CD1c-positive myeloid dendritic cell (primary cell): Measurements from ENCODE around the gene KLHL42.
A peak's percentile ranks its signal among the peaks of the same experiment; 100 is the strongest.

ENCODE experiments used
- DNase-seq: peaks from one replicate; pipeline ENCODE4 v3.0.0-alpha.2; 2016; ENCODE audit errors: extremely low spot score

KLHL42 gene

DNA sequence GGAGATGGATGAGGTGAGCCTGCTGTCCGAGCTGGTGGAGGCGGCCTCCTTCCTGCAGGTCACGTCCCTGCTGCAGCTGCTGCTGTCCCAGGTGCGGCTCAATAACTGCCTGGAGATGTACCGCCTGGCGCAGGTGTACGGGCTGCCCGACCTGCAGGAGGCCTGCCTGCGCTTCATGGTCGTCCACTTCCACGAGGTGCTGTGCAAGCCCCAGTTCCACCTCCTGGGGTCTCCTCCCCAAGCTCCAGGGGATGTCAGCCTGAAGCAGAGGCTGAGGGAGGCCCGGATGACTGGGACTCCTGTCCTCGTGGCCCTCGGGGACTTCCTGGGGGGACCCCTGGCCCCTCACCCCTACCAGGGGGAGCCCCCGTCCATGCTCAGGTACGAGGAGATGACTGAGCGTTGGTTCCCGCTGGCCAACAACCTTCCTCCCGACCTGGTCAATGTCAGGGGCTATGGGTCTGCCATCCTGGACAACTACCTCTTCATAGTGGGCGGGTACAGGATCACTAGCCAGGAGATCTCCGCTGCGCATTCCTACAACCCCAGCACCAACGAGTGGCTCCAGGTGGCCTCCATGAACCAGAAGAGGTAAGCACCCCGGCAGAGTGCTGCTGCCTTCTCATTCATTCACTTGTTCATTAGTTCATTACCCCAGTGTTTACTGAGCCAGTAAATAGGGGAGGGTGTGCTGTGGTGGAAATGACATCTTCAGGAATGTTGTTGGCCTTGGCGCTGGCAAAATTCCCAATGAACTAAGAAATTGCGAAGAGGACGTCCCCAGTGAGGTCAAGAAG lies 777 bp downstream of the KLHL42 start:
- DNase-seq, result no peak

DNA sequence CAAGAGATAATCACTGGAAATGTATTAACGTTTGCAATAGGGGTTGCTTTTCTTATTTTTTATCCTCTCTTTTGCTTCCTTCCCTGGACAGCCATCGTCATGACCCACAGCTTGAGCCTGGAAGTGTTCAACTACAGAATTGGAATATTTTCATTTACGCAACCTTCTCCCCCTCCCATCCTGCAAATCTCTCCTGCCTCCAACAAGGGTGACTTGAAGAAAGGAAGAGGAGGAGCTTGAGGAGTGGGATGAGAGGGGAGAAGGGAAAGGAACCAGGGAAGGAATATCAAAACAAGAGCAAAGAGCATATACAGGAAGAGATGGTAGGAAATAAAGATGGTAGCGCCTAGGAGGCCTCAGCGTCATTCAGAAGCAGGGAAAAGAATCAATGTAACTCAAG lies 1.6 kb downstream of the KLHL42 start:
- no peak for DNase-seq

DNA sequence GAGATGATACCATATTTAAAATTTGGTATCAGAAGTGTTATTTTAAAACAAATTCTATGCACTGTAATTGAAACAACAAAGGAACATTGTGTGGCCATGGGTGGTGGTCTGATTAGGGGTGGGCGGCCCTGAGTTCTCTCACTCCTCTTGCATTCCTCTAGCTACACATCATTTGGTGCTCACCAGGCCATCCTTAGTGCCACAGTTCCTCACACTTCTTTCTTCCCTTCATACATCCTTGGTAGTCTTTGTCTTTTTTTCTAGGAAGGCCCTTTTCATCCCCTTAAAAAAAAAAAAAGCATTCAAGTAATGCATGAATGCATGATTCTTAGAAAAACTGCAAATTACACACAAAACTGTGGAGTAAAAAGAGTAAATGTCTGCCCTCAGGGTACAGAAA lies 2.4 kb downstream of the KLHL42 start:
- no peak for DNase-seq

DNA sequence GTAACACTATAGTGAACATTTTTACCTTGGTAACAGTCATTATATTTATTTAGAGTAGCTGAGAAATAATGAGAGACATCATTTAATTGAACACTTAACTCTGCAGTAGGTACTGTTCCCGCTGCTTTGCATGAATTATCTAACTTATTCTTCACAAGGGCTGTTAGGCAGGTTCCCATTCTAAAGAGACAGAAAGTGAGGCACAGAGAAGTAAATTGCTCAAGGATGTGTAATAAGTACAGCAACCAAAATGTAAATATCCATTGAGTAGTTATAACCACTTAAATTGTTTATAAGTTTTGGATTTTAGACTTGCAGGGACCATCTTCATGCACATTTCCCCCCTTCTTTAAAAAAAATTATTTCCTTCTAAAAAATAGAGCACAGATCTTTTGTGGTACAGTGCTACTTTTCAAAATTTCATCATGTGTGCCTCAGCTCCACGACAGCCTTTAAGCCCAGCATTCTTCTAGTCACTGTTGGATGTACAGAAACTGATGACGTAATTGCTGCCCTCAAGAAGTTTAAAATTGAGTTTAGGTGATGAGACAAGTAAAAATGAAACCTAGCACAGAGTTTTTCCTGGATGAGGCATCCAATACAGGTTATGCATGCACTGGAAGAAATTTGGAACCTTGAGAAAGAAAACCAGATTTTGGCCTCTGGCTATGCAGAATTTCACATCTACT lies 6.0 kb downstream of the KLHL42 start:
- peak; percentile 5 for DNase-seq

GRCh38 chr12:27787559-27787958 lies 7.5 kb downstream of the KLHL42 start:
- DNase-seq, result no peak

- DNase-seq, result no peak
Measured at GRCh38 chr12:27790179-27790578, 10.1 kb downstream of the KLHL42 start.

DNA sequence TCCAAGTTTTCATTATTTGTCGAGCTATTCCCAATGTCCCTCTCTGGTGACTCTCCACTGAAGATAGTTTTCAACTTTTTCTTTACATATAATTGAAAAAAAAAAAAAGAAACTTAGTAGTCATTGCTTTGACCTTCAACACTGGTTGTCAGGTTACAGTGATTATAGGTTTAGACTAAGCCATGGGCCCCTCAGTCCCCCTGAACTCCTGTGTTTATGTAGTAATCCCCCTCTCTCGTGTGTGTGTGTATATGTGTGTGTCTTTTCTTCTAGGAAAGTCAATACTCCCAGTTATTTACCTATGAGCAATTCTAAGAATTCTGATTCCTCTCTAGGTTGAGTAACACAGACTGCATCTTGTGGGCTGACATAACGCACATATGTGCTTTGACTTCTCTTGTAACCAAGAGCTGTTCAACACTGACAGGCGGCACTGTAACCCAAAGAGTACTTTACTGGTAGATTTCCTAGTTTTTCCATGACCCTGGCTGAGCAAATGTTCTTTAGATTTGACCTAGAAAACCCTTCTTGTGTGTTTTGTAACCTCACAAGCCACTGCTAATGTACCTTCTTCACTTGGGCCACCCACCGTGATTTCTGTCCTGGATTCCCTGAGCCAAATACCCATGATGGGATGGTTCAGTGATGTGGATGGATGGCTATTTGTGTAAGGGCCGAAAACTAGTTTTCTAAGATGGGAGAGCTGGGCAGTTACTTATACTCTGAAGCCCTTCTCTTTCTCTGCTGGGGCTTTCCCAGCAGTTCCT lies 15.0 kb downstream of the KLHL42 start:
- DNase-seq, result no peak

DNA sequence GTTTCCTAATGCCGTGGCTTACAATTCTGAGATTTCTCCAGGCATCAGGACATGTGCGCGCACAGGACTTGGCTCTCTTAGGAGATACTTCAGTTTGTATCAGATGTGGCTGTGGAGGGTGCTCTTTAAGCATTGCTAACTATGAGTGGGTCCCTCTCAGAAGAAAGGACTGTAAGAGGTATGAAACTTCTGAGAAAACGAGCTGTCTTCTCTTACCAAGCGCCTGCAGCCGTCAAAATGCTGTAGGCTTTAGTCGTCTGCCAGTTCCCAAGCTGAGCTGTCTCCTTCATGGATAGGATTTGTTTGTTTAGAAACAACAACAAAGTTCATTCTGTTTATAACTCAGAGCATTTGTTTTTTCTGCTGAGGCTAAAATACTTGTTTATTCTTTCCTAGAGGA lies 16.1 kb downstream of the KLHL42 start:
- no peak for DNase-seq

DNA sequence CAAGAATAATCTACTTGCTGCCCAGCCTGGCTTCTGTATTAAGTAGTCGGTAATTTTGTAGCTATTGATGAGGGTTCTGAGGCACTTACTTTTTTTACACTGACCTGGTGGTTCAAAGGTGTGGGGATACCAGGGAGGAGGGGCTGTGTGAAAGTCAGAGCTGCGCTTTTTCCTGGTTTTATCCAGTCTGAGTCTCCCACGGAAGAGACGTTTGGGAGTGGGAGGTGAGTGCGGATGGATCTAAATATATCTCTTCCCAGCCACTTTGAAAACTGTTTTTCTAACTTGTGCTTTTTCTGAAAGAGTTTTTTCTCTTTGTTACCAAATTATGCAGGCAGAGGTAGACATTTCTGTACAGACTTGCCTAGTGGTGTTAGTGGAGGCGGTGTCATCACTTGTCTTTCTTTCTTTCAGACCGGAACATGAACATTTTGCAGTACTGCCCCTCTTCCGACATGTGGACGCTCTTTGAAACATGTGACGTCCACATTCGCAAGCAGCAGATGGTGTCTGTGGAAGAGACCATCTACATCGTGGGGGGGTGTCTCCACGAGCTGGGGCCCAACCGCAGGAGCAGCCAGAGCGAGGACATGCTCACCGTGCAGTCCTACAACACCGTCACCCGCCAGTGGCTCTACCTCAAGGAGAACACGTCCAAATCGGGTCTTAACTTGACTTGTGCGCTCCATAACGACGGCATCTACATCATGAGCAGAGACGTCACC lies 17.4 kb downstream of the KLHL42 start:
- no peak for DNase-seq

DNA sequence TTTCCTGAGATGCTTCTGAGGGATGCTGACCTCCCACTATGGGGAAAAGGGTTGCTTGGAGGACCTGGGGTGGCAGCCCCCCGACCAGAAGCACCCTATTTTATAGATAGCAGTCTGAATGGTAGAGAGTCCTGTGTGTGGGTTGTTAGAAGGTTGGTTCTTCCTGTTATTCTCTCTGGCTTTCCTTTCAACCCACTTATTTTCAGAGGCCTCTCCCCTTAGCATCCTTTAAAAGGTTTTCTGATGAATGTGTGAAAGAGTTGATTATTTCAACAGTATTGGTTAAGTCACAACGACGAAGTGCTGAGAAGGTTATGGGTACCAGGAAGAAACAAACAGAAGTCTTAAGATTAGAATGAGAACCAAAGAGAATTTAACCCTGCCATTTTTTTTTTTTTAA lies 20.8 kb downstream of the KLHL42 start:
- DNase-seq, result no peak

GRCh38 chr12:27801630-27802029 lies 21.6 kb downstream of the KLHL42 start:
- no peak for DNase-seq

GRCh38 chr12:27802511-27802910 lies 22.5 kb downstream of the KLHL42 start:
- DNase-seq, result no peak

GRCh38 chr12:27802936-27803335 lies 22.9 kb downstream of the KLHL42 start:
- DNase-seq, result no peak

DNA sequence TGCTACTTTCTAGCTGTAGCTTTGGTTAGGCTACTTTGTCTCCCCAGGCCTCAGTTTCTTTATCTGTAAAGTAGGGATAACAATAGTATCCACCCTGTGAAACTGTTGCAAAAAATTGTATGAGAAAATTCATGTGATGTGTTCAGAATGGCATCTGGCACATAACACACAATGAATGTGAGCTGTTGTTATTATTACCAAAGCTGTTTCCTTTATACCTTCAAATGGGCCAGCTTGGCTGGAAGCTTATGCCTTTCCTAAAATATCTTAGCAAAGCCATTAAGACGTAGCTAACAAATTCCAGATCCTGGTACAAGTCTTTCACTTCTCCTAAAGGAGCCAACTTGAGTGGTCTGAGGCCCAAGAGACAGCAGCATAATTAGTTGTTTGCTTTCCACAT lies 25.2 kb downstream of the KLHL42 start:
- DNase-seq, result no peak

GRCh38 chr12:27806259-27806658 lies 26.2 kb downstream of the KLHL42 start:
- DNase-seq, result no peak

DNA sequence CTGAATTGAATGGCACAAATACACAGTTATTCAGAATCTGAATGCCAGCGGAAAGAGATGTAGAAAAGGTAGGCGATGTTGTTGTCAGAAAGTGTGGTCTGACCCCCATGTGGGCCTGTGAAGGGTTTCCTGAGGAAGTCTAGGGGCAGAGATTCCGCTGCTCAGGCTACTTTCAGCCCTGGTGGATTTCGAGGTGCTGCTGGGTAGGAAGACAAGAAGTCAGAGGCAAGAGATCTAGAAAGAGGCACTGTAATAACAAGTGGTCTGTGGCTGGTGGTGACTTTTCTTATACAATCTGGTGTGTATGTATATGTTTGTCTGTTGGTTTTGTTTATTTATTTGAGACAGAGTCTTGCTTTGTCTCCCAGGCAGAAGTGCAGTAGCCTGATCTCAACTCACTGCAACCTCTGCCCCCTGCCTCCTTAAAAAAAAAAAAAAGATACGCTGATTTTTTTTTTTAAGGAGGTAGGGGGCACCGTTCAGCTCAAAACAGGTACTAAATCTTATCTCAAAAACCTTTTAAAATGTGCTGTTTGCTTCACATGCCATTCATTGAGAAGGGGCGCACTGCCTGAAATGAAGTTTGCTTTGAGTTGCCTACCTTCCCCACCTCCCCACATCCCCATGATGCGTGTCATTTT lies 27.1 kb downstream of the KLHL42 start:
- no peak for DNase-seq

- no peak for DNase-seq
Measured at GRCh38 chr12:27808841-27809240, 28.8 kb downstream of the KLHL42 start.

GRCh38 chr12:27810756-27811155 lies 30.7 kb downstream of the KLHL42 start:
- DNase-seq, result no peak

DNA sequence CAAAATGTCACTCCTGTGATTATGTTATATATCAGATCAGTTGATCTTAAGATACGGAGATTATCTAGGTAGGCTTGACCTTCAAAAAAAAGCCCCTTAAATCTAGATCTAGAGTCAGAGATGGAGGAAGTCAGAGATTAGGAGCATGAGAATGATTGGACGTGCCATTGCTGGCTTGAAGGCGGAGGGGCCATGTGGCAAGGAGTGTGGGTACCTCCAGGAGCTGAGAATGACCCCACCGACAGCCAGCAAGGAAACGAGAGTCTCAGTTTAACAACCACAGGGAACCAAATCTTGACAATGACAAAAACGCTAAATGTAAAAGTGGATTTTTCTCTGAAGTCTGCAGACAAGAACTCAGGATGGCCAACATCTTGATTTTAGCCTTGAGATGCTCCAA lies 32.5 kb downstream of the KLHL42 start:
- DNase-seq, result no peak

- DNase-seq, result no peak
Measured at GRCh38 chr12:27814411-27814810, 34.4 kb downstream of the KLHL42 start.

- DNase-seq, result no peak
Measured at GRCh38 chr12:27814851-27815591, 35.0 kb downstream of the KLHL42 start.
